Kidney epithelial cell (primary cell): Measurements from ENCODE around the gene CENPO. TPM values are rescaled to one million over a fixed set of nuclear protein-coding genes. Genes with fewer than 3 reads are reported as not detected.

Source experiments
- DNase-seq: peaks from one replicate; pipeline ENCODE4 v3.0.0-alpha.2; 2010; ENCODE audit warnings: low read depth
- H3K27me3 ChIP-seq: 2 replicates; pipeline ENCODE4 v1.6.0; 2011; ENCODE audit warnings: low read length; ENCODE audit not compliant: control insufficient read depth, insufficient read depth
- H3K36me3 ChIP-seq: 2 replicates; pipeline ENCODE4 v1.5.1; 2011; ENCODE audit warnings: low read length; ENCODE audit not compliant: control insufficient read depth, insufficient read depth
- H3K4me3 ChIP-seq: 2 replicates; pipeline ENCODE4 v1.5.1; 2011; ENCODE audit warnings: low read depth, mild to moderate bottlenecking, control low read depth, low read length
- CTCF ChIP-seq: IDR thresholded peaks from 2 replicates; pipeline ENCODE4 v1.5.1; 2011; ENCODE audit warnings: mild to moderate bottlenecking, moderate library complexity, low read length, control low read depth, inconsistent platforms; ENCODE audit not compliant: insufficient read depth, poor library complexity, severe bottlenecking
- total RNA-seq: library from RNA; depleted of rRNA; stranded (reverse); fragments of >200 nt; gene quantifications from 2 replicates; pipeline ENCODE4 v1.2.3, GENCODE V29; 2015

CENPO gene
- total RNA-seq, 1 donor from 2014 or later, result 10.9 TPM

GRCh38 chr2:24871852-24872333 is 78.7 kb downstream of the CENPO start:
- no peak for DNase-seq

More at GRCh38 chr2:24871852-24872333, 78.7 kb downstream of the CENPO start:
- no peak for TF ChIP-seq CTCF
- no peak overlapping the region for H3K4me3 ChIP-seq
- H3K27me3 ChIP-seq, result no peaks in the 10 kb centered on the region
- H3K36me3 ChIP-seq, result no peaks in the 10 kb centered on the region

Other genes with a start within 250 kb of the CENPO start
- 32.0 and 54.0 TPM in 2 replicates for gene PTRHD1, start within 50 bp of the CENPO start, total RNA-seq
- 24.5 and 37.0 TPM in 2 replicates for gene ADCY3, start 126.8 kb downstream of the CENPO start, total RNA-seq
- 3.6 and 4.9 TPM in 2 replicates for gene DNAJC27, start 178.5 kb downstream of the CENPO start, total RNA-seq
- gene EFR3B, start 248.7 kb downstream of the CENPO start, total RNA-seq, result 2.3 and 3.1 TPM in 2 replicates